Neural cell (in vitro differentiated cells): ENCODE measurements around the gene LPAR1.

Experiments
- CTCF ChIP-seq: fragments of 450-650 bp; IDR thresholded peaks from 2 replicates; pipeline ENCODE4 v1.5.1; 2014; ENCODE audit warnings: antibody characterized with exemption, mild to moderate bottlenecking, moderate library complexity; ENCODE audit not compliant: poor library complexity, severe bottlenecking
- EP300 ChIP-seq: fragments of 450-650 bp; conservative IDR thresholded peaks from 2 replicates; pipeline ENCODE4 v1.6.1; 2014; ENCODE audit warnings: antibody characterized with exemption, mild to moderate bottlenecking, moderate library complexity; ENCODE audit not compliant: poor library complexity, severe bottlenecking
- EZH2 ChIP-seq: fragments of 200-600, 300-800 bp; shearing (Covaris generic), sonication (generic); IDR thresholded peaks from 2 replicates; pipeline ENCODE4 v1.6.1; 2014; ENCODE audit warnings: antibody characterized with exemption, low read length, borderline replicate concordance, mild to moderate bottlenecking; ENCODE audit not compliant: insufficient read depth, poor library complexity, severe bottlenecking
- MXI1 ChIP-seq: fragments of 450-650 bp; conservative IDR thresholded peaks from 2 replicates; pipeline ENCODE4 v1.6.1; 2014; ENCODE audit warnings: antibody characterized with exemption, mild to moderate bottlenecking; ENCODE audit not compliant: poor library complexity, severe bottlenecking
- POLR2AphosphoS5 ChIP-seq: IDR thresholded peaks from 2 replicates; pipeline ENCODE4 v1.6.1; 2012
- RAD21 ChIP-seq: fragments of 450-650 bp; conservative IDR thresholded peaks from 2 replicates; pipeline ENCODE4 v1.6.1; 2014; ENCODE audit warnings: antibody characterized with exemption, mild to moderate bottlenecking, moderate library complexity
- REST ChIP-seq: IDR thresholded peaks from 2 replicates; pipeline ENCODE4 v1.6.1; 2012; ENCODE audit warnings: borderline replicate concordance
- SMC3 ChIP-seq: fragments of 450-650 bp; conservative IDR thresholded peaks from 2 replicates; pipeline ENCODE4 v1.6.1; 2014; ENCODE audit warnings: antibody characterized with exemption, mild to moderate bottlenecking, moderate library complexity; ENCODE audit not compliant: poor library complexity
- TAF1 ChIP-seq: IDR thresholded peaks from 2 replicates; pipeline ENCODE4 v1.6.1; 2012; ENCODE audit warnings: low read depth

- TF ChIP-seq CTCF (no peak), POLR2AphosphoS5 (no peak), EZH2 (no peak), EP300 (no peak), MXI1 (no peak), RAD21 (no peak), SMC3 (no peak), TAF1 (no peak), REST (no peak)
Measured at GRCh38 chr9:111004936-111005335, 33.3 kb downstream of the LPAR1 start.
